ENCODE results near the gene POU3F1.
A peak's percentile ranks its signal among the peaks of the same experiment; 100 is the strongest.
"Not testable (repeated sequence)": the region's sequence is repeated elsewhere in the genome, so short reads cannot be mapped to it uniquely, and the experiment has no call there.

POU3F1 gene

GRCh38 chr1:38047603-38048141 is 1.1 kb upstream of the POU3F1 start:
- DNase-seq (ENCODE audit: low read depth in 2 of 2) = no peak

- DNase-seq (ENCODE audit: low read depth in 2 of 2) = peak; percentile 68 to 84
Observed at GRCh38 chr1:38046884-38047602, 450 bp upstream of the POU3F1 start.

GRCh38 chr1:38045401-38046332 is 926 bp downstream of the POU3F1 start:
- no peak for DNase-seq (ENCODE audit: low read depth in 2 of 2)

GRCh38 chr1:38044221-38045215 is 2.1 kb downstream of the POU3F1 start:
- no peak for DNase-seq (ENCODE audit: low read depth in 2 of 2)

- DNase-seq (ENCODE audit: low read depth in 2 of 2) = no peak
Observed at GRCh38 chr1:38043036-38043747, 3.4 kb downstream of the POU3F1 start.

GRCh38 chr1:38041936-38042834 is 4.4 kb downstream of the POU3F1 start:
- DNase-seq (ENCODE audit: low read depth in 2 of 2) = no peak

- no peak for DNase-seq (ENCODE audit: low read depth in 2 of 2)
Observed at GRCh38 chr1:38039331-38040088, 7.1 kb downstream of the POU3F1 start.

- DNase-seq (ENCODE audit: low read depth in 2 of 2) = no peak
Observed at GRCh38 chr1:38038861-38039260, 7.7 kb downstream of the POU3F1 start.

GRCh38 chr1:38037221-38037939 is 9.2 kb downstream of the POU3F1 start:
- DNase-seq (ENCODE audit: low read depth in 2 of 2) = no peak

- no peak for DNase-seq (ENCODE audit: low read depth in 2 of 2)
Observed at GRCh38 chr1:38034871-38035270, 11.7 kb downstream of the POU3F1 start.

- DNase-seq (ENCODE audit: low read depth in 2 of 2) = not testable (repeated sequence)
Observed at GRCh38 chr1:38032992-38033391, 13.6 kb downstream of the POU3F1 start.

GRCh38 chr1:38031513-38031866 is 15.1 kb downstream of the POU3F1 start:
- no peak for DNase-seq (ENCODE audit: low read depth in 2 of 2)

- DNase-seq (ENCODE audit: low read depth in 2 of 2) = no peak
Observed at GRCh38 chr1:38030596-38031512, 15.7 kb downstream of the POU3F1 start.

GRCh38 chr1:38029685-38030511 is 16.7 kb downstream of the POU3F1 start:
- peak; percentile 42 to 66 for DNase-seq (ENCODE audit: low read depth in 2 of 2)

- no peak for DNase-seq (ENCODE audit: low read depth in 2 of 2)
Observed at GRCh38 chr1:38029081-38029681, 17.4 kb downstream of the POU3F1 start.

GRCh38 chr1:38028671-38029070 is 17.9 kb downstream of the POU3F1 start:
- DNase-seq (ENCODE audit: low read depth in 2 of 2) = no peak

Data from stimulated activated CD4-positive, alpha-beta T cell treated with anti-CD3 and anti-CD28 coated beads, Interleukin-1b, Interleukin-23, amount 100 ng/mL, for 4 hours (primary cell).